GM18508 (cell line): ENCODE data around the gene TMPRSS2.

Source experiments
- ATAC-seq: cut with Tn5 transposase; IDR thresholded peaks from one replicate; pipeline ENCODE4 v1.9.1; 2021; ENCODE audit warnings: moderate number of reproducible peaks; ENCODE audit not compliant: insufficient read depth, unreplicated experiment

Gene TMPRSS2

DNA sequence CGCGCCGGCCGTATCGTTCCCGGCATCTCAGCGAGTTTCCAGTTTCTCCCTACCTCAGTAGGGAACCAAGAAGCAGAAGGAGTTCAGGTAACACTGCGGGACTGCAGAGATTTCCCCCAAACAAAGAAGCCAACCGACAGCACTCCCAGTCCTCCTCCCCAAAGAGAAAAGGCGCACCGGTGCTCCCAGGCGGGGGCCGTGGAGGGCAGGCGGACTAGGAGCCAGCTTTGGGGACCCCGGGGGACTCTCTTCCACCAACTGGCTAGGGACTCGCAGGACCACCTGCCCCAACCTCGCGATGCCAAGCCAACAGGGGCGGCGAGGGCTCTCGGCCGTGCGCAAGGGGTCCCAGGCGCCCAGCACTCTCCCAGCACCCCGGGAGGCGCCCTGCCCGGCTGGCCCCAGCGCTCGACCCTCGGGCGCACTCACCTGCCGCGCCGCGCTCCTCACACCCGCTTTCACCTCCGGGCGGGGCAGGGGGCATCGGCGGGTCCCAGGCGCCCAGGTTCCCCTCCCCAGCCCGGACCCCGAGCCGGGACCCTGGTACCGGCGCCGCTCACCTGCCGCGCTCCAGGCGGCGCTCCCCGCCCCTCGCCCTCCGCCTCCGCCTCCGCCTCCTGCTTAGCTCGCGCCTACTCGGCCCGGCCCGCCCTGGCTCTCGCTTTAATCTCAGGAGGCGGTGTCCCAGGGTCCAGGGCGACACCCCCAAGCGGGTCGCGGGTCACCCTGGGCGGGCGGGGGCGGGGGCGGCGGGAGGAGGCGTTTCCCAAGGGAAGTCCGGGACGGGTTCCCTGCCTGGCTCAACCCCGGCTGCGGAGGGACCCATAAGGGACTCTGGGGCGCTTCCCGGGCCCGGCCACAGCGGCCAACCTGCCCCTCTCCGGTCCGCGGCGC is at the start of gene TMPRSS2:
Gene TMPRSS2 (minus strand): TSS at position 638 of the 894 bp plus-strand sequence. CDS start 10,025 bp downstream, outside the sequence.
- ATAC-seq: no peak

GRCh38 chr21:41555057-41555456 is 47.1 kb upstream of the TMPRSS2 start:
- no peak for ATAC-seq

DNA sequence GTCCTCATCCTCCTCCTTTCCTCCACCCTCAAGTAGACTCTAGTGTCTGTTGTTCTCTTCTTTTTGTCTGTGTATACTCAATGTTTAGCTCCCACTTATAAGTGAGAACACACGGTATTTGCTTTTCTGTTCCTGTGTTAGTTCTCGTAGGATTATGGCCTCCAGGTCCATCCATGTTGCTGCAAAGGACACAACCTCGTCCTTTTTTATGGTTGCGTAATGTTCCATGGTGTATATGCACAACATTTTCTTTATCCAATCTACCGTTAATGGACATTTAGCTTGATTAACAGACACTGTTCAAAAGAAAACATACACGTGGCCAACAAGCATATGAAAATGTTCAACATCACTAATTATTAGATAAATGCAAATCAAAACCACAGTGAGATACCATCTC is 44.3 kb upstream of the TMPRSS2 start:
- ATAC-seq: no peak

GRCh38 chr21:41548781-41549180 is 40.8 kb upstream of the TMPRSS2 start:
- no peak for ATAC-seq

GRCh38 chr21:41547111-41547510 is 39.2 kb upstream of the TMPRSS2 start:
- no peak for ATAC-seq

GRCh38 chr21:41545500-41546359 is 37.8 kb upstream of the TMPRSS2 start:
- no peak for ATAC-seq

DNA sequence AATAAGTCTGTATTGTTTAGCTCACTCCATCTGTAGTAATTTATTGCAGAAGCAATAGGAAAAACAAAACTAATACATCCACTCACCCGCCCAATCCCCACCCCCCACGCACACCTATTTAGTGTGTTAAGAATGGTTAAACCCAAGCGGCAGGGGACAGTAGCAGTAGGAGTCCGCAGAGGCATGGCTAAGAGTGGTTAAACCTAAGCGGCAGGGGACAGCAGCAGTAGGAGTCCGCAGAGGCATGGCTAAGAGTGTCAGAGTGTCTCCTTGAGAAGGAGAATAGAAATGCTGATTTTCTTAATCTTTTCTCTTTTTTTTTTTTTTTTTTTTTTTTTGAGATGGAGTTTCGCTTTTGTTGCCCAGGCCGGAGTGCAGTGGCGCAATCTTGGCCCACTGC is 34.8 kb upstream of the TMPRSS2 start:
- no peak for ATAC-seq

DNA sequence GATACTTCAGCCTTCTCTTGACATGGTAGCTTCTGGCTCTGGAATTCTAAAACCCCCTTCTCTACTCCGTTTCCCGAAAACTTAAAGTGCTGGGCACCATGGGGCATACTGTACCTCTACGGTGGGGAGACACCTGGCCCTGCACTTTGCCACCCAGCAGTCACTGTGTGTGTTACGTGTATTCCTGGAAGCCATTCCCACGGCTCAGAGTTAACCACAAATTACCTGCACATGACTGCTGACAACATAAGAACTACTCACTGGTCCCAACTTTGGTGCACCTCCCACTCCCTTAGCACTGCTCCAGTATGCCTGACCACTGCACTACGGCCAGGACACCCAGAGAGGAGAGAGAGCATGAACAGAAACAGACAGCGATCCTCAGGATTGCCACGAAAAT is 29.4 kb upstream of the TMPRSS2 start:
- no peak for ATAC-seq

DNA sequence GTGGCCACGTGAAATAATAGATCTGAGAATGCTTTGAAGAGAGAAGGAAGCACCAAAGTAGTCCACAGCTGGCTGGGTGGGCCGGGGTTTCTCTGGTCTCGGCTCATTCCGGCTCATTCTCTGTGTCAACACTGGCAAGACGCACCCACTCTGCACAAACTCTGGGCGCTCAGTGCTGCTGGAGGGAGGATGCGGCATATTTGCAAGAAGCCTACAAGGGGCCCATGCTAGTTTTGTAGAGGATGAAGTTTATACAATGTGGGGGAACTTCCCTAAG is 28.8 kb upstream of the TMPRSS2 start:
- ATAC-seq: no peak

DNA sequence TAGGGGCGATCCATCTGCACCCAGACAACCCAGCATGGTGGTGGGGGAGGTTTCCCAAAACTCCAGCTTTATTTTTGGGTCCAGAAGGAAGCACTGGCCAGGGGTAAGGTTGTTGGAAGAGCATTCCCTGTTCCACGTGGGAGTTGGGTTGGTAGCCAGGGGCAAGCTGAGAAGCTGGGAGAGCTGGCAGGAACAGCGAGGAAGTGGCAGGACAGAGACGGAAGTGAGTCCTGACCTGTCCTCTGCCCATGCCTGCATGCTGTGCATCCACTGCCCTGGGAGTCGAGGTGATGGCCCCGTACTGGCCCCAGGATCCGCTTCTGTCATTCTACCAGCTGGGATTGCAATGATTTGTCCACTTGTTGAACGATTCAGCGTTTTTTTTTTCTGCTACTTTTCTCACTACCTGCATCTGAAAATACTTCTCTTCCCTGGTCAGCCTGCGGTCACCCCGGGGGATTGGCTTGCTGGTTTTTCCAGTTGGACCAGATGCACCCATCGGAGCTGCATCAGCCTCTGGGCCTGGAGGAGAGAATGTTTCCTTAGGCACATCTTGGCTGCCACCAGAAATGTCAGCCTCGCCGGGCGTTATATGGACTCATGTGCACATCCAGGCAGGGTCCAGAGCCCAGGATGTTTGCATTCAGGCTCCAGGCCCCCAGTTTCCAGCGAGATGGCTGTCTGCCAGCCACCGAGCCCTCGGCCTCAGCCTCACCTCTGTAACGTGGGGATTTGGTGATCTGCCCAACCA is 28.3 kb upstream of the TMPRSS2 start:
- ATAC-seq: no peak

- no peak for ATAC-seq
Observed at GRCh38 chr21:41530366-41530765, 22.4 kb upstream of the TMPRSS2 start.

- no peak for ATAC-seq
Observed at GRCh38 chr21:41529769-41530168, 21.8 kb upstream of the TMPRSS2 start.

- ATAC-seq: no peak
Observed at GRCh38 chr21:41526478-41527087, 18.6 kb upstream of the TMPRSS2 start.

DNA sequence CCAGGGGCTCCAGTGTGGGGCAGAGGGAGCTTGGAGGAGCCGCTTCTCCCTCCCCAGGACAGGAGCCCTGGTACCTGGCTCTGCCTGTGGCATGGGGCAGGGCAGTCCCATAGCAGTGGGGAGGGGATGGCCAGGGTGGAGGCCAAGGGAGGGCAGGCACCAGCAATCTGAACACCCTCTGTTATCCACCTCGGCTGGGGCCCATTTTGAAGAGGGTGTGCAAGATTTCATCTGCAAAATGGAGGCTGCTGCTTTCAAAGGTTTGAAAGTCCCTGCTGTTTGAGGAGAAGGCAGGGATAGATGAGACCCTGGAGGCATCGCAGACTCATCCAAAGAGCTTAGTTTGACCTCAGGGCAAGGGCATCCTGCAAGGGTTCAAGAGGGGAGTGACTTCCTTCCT is 15.2 kb upstream of the TMPRSS2 start:
- ATAC-seq: no peak

GRCh38 chr21:41521489-41522027 is 13.6 kb upstream of the TMPRSS2 start:
- no peak for ATAC-seq

- no peak for ATAC-seq
Observed at GRCh38 chr21:41520560-41521442, 12.8 kb upstream of the TMPRSS2 start.

GRCh38 chr21:41519806-41520559 is 12.0 kb upstream of the TMPRSS2 start:
- no peak for ATAC-seq

- no peak for ATAC-seq
Observed at GRCh38 chr21:41518757-41519156, 10.8 kb upstream of the TMPRSS2 start.
